CD8-positive, alpha-beta memory T cell (primary cell): ENCODE results near the gene WDFY2. TPM values are rescaled to one million over a fixed set of nuclear protein-coding genes. Genes with fewer than 3 reads are reported as not detected.
A peak's percentile ranks its signal among the peaks of the same experiment; 100 is the strongest.

Source experiments
- CTCF ChIA-PET: fragments of 350-600 bp; sonication (Branson Sonifier 250); formaldehyde crosslinking; loops from one replicate; lab custom pipeline; 2021; ENCODE audit warnings: antibody characterized with exemption; lab: Charles Lee
- POLR2A ChIA-PET: fragments of 350-600 bp; sonication (Branson Sonifier 250); formaldehyde crosslinking; loops from one replicate; lab custom pipeline; 2021; ENCODE audit warnings: antibody characterized with exemption; lab: Charles Lee
- DNase-seq, 5 donors: peaks; one replicate each; pipeline versions ENCODE4 v3.0.0 to v3.0.0-alpha.2; 2020 to 2022; ENCODE audit warnings: mixed read lengths in 1 of 5
- H3K27ac ChIP-seq: one replicate; pipeline ENCODE4 v1.7.0; 2013; ENCODE audit warnings: low read depth, mild to moderate bottlenecking, low read length, moderate library complexity
- H3K27me3 ChIP-seq: 2 replicates; pipeline ENCODE4 v1.7.0; 2013; ENCODE audit warnings: low read length, mild to moderate bottlenecking; ENCODE audit not compliant: insufficient read depth, poor library complexity, severe bottlenecking
- H3K36me3 ChIP-seq: 2 replicates; pipeline ENCODE4 v1.7.0; 2013; ENCODE audit warnings: mild to moderate bottlenecking, low read length, moderate library complexity; ENCODE audit not compliant: insufficient read depth
- H3K4me1 ChIP-seq: 2 replicates; pipeline ENCODE4 v1.7.0; 2013; ENCODE audit warnings: mild to moderate bottlenecking, low read length, moderate library complexity; ENCODE audit not compliant: insufficient read depth
- H3K4me3 ChIP-seq: 2 replicates; pipeline ENCODE4 v1.7.0; 2013; ENCODE audit warnings: mild to moderate bottlenecking, low read length
- H3K9me3 ChIP-seq: 2 replicates; pipeline ENCODE4 v1.7.0; 2013; ENCODE audit warnings: mild to moderate bottlenecking, low read length
- H3K27ac Mint-ChIP-seq, 8 donors: one replicate each; pipeline ENCODE4 v1.8.0; 2020 to 2021; ENCODE audit warnings: mixed read lengths in 8 of 8, mild to moderate bottlenecking in 6 of 8, inconsistent platforms in 3 of 8, moderate library complexity in 3 of 8
- H3K27me3 Mint-ChIP-seq, 2 donors: one replicate each; pipeline ENCODE4 v1.8.0; 2020 to 2021; ENCODE audit warnings: mixed read lengths in 2 of 2, mild to moderate bottlenecking in 1 of 2, moderate library complexity in 1 of 2
- H3K36me3 Mint-ChIP-seq, 3 donors: one replicate each; pipeline ENCODE4 v1.8.0; 2020 to 2021; ENCODE audit warnings: mixed read lengths in 3 of 3, inconsistent platforms in 1 of 3, mild to moderate bottlenecking in 1 of 3
- H3K4me1 Mint-ChIP-seq, 3 donors: one replicate each; pipeline ENCODE4 v1.8.0; 2020 to 2021; ENCODE audit warnings: mixed read lengths in 3 of 3, inconsistent platforms in 1 of 3, mild to moderate bottlenecking in 1 of 3
- H3K4me3 Mint-ChIP-seq, 7 donors: one replicate each; pipeline ENCODE4 v1.8.0; 2020 to 2021; ENCODE audit warnings: mixed read lengths in 7 of 7, mild to moderate bottlenecking in 6 of 7, moderate library complexity in 4 of 7, inconsistent platforms in 2 of 7
- H3K9me3 Mint-ChIP-seq, 5 donors: one replicate each; pipeline ENCODE4 v1.8.0; 2020 to 2022; ENCODE audit warnings: mixed read lengths in 5 of 5, mild to moderate bottlenecking in 3 of 5, moderate library complexity in 2 of 5, inconsistent platforms in 1 of 5
- polyA plus RNA-seq: library from polyadenylated mRNA; unstranded; fragments of 300-500 nt; fragmentation: Illumina TruSeq; gene quantifications from one replicate; pipeline ENCODE4 v1.2.3, GENCODE V29; 2021
- total RNA-seq, 2 experiments: library from RNA; stranded (reverse); gene quantifications; one replicate each; pipeline ENCODE4 v1.2.3, GENCODE V29; 2021

Gene WDFY2
- total and polyA plus RNA-seq, 3 experiments from 2014 or later = 3.9 to 7.1 (median 6.1) TPM

- no peak for DNase-seq
- no peak overlapping the region for H3K4me3 Mint-ChIP-seq
- peaks cover 70% of the 10 kb centered on the region for H3K4me1 ChIP-seq
Observed at GRCh38 chr13:51815848-51816247, 231.6 kb downstream of the WDFY2 start.

GRCh38 chr13:51816604-51817249 lies 232.5 kb downstream of the WDFY2 start:
- Histone ChIP-seq H3K27ac (no peak overlapping the region), H3K4me3 (no peak overlapping the region), H3K4me1 (peaks cover 75% of the 10 kb centered on the region), H3K9me3 (no peaks in the 10 kb centered on the region), H3K27me3 (no peaks in the 10 kb centered on the region), H3K36me3 (no peaks in the 10 kb centered on the region)
- Mint-ChIP-seq H3K27me3 (peaks cover 0 to 3% of the 10 kb centered on the region in 2 donors), H3K27ac (peak overlapping the region in 7 of 8 donors; percentile 29 to 90 (median 42)), H3K4me1 (peaks cover 55 to 70% (median 65%) of the 10 kb centered on the region in 3 donors), H3K4me3 (peak overlapping the region in 2 of 7 donors; percentile 10 to 46), H3K36me3 (peaks cover 0 to 15% (median 8%) of the 10 kb centered on the region in 3 donors), H3K9me3 (no peaks in the 10 kb centered on the region)
- ChIA-PET CTCF (interaction anchor here (1.3 to 7.7 kb wide), 7 partner anchors 11 to 385 kb away, joined by 3 to 188 read pairs (median 14); no protein-coding TSS in a partner anchor), POLR2A (interaction anchor here (1.2 to 1.7 kb wide), 2 partner anchors 15 to 16 kb away, joined by 4 to 7 read pairs; no protein-coding TSS in a partner anchor)
- no peak for DNase-seq

More at GRCh38 chr13:51815848-51816247, 231.6 kb downstream of the WDFY2 start:
- Mint-ChIP-seq H3K27me3 (peaks cover 0 to 3% of the 10 kb centered on the region in 2 donors), H3K9me3 (no peaks in the 10 kb centered on the region), H3K36me3 (peaks cover 0 to 16% (median 8%) of the 10 kb centered on the region in 3 donors), H3K4me1 (peaks cover 50 to 65% (median 56%) of the 10 kb centered on the region in 3 donors), H3K27ac (peak overlapping the region in 4 of 8 donors; percentile 60 to 94 (median 86))
- H3K27me3 ChIP-seq = no peaks in the 10 kb centered on the region
- POLR2A ChIA-PET = interaction anchor here (1.0 to 1.7 kb wide), 4 partner anchors 10 to 363 kb away, joined by 4 to 11 read pairs (median 8); partner anchors contain the start of gene INTS6
- H3K9me3 ChIP-seq = no peaks in the 10 kb centered on the region
- H3K4me3 ChIP-seq = no peak overlapping the region
- no peaks in the 10 kb centered on the region for H3K36me3 ChIP-seq
- no peak overlapping the region for H3K27ac ChIP-seq
- CTCF ChIA-PET = interaction anchor here (0.7 to 7.7 kb wide), 21 partner anchors 8 to 386 kb away, joined by 3 to 188 read pairs (median 6); partner anchors contain the start of genes INTS6, NEK5 and TMEM272

Other genes with a start within 250 kb of the WDFY2 start
- not detected for gene SERPINE3, start 244.8 kb upstream of the WDFY2 start, total RNA-seq
- not detected for gene SERPINE3, start 244.8 kb upstream of the WDFY2 start, polyA plus RNA-seq
- 10 to 100 TPM; 56.6 to 58.2 TPM for gene INTS6, start 131.4 kb upstream of the WDFY2 start, total RNA-seq
- gene INTS6, start 131.4 kb upstream of the WDFY2 start, polyA plus RNA-seq = 28.4 TPM
- gene DHRS12, start 219.7 kb downstream of the WDFY2 start, total RNA-seq = 1 to 10 TPM; 7.1 to 7.2 TPM
- gene DHRS12, start 219.7 kb downstream of the WDFY2 start, polyA plus RNA-seq = 35.6 TPM